HepG2 (cell line): ENCODE results near the gene IL36A.

Source experiments
- CTCF ChIP-seq: sonication (generic); formaldehyde crosslinking; IDR thresholded peaks from 2 replicates; pipeline ENCODE4 v1.5.0; 2020; ENCODE audit warnings: mild to moderate bottlenecking, missing genetic modification reagents, moderate library complexity
- ELF4 ChIP-seq: sonication (generic); formaldehyde crosslinking; IDR thresholded peaks from 2 replicates; pipeline ENCODE4 v1.5.0; 2020; ENCODE audit warnings: missing genetic modification reagents, mild to moderate bottlenecking, moderate library complexity, borderline replicate concordance
- EZH2 ChIP-seq: conservative IDR thresholded peaks from 2 replicates; pipeline ENCODE4 v1.6.1; 2012; ENCODE audit warnings: mild to moderate bottlenecking, low read depth, low read length, moderate library complexity
- FOSL1 ChIP-seq: sonication (generic); formaldehyde crosslinking; IDR thresholded peaks from 2 replicates; pipeline ENCODE4 v1.9.0; 2021; ENCODE audit warnings: missing genetic modification reagents, borderline replicate concordance
- FOXM1 ChIP-seq: sonication (generic); formaldehyde crosslinking; IDR thresholded peaks from 2 replicates; pipeline ENCODE4 v1.5.0; 2020; ENCODE audit warnings: missing genetic modification reagents
- FOXO1 ChIP-seq: sonication (generic); formaldehyde crosslinking; IDR thresholded peaks from 2 replicates; pipeline ENCODE4 v1.4.0; 2020; ENCODE audit warnings: missing genetic modification reagents
- MAFK ChIP-seq, 2 experiments: IDR thresholded peaks in 1 of 2; conservative IDR thresholded peaks in 1 of 2; 2 replicates each; pipeline ENCODE4 v1.6.1; 2011; ENCODE audit warnings: improper control_type of control experiment in 2 of 2, low read length in 2 of 2
- MAZ ChIP-seq, 2 experiments: sonication (generic) in 1 of 2; formaldehyde crosslinking in 1 of 2; IDR thresholded peaks; 2 replicates each; pipeline versions ENCODE4 v1.5.0 to v1.6.1; 2012 to 2020; ENCODE audit warnings: low read depth in 2 of 2, mild to moderate bottlenecking in 2 of 2, borderline replicate concordance in 1 of 2, improper control_type of control experiment in 1 of 2, low read length in 1 of 2, missing genetic modification reagents in 1 of 2, moderate library complexity in 1 of 2
- SNAPC5 ChIP-seq: sonication (generic); formaldehyde crosslinking; IDR thresholded peaks from 2 replicates; pipeline ENCODE4 v1.8.1; 2023; ENCODE audit warnings: mild to moderate bottlenecking, missing genetic modification reagents, borderline replicate concordance
- SP4 ChIP-seq: sonication (generic); formaldehyde crosslinking; IDR thresholded peaks from 2 replicates; pipeline ENCODE4 v1.8.1; 2023; ENCODE audit warnings: mild to moderate bottlenecking, missing genetic modification reagents
- ZBTB7A ChIP-seq: sonication (generic); formaldehyde crosslinking; IDR thresholded peaks from 2 replicates; pipeline ENCODE4 v1.8.0; 2022; ENCODE audit warnings: mild to moderate bottlenecking, missing genetic modification reagents

- TF ChIP-seq MAFK (conservative IDR thresholded peaks at IDR 0.05 in 1 of 2, IDR thresholded peaks at IDR 0.05 in 1 of 2; ENCODE audit: low read length in 2 of 2) (no peak), FOXO1 (CRISPR knock-in tag) (no peak), MAZ (IDR thresholded peaks at IDR 0.05; ENCODE audit: borderline replicate concordance, low read depth, low read length) (no peak), MAZ (CRISPR knock-in tag; IDR thresholded peaks at IDR 0.05; ENCODE audit: low read depth) (no peak), CTCF (CRISPR knock-in tag) (no peak), EZH2 (no peak), FOSL1 (CRISPR knock-in tag) (no peak), ELF4 (CRISPR knock-in tag) (no peak), SNAPC5 (no peak), FOXM1 (CRISPR knock-in tag) (no peak), ZBTB7A (CRISPR knock-in tag) (no peak), SP4 (CRISPR knock-in tag) (no peak)
These were observed 27.7 kb upstream of the IL36A start, which contains the start of gene IL36G for GRCh38 chr2:112977559-112978056.
